ENCODE measurements around the gene XKR3.

GRCh38 chr22:16829985-16830384 is 4.8 kb upstream of the XKR3 start:
- no peak for TF ChIP-seq EZH2phosphoT487 (IDR thresholded peaks at IDR 0.05; ENCODE audit: borderline replicate concordance, low read length)
- TF ChIP-seq EZH2 (IDR thresholded peaks at IDR 0.05; ENCODE audit: low read length, unreplicated experiment) = no peak
